IPS-15b (cell line): ENCODE results near the gene PRDM16.

Experiments
- H3K27me3 ChIP-seq: one replicate; pipeline ENCODE4 v1.6.1; 2013; ENCODE audit warnings: low read length; ENCODE audit not compliant: control insufficient read depth, insufficient read depth
- H3K36me3 ChIP-seq: one replicate; pipeline ENCODE4 v1.6.1; 2013; ENCODE audit warnings: low read length; ENCODE audit not compliant: control insufficient read depth, insufficient read depth
- H3K4me1 ChIP-seq: one replicate; pipeline ENCODE4 v1.6.1; 2013; ENCODE audit warnings: mild to moderate bottlenecking, low read length; ENCODE audit not compliant: control insufficient read depth, insufficient read depth
- H3K4me3 ChIP-seq: one replicate; pipeline ENCODE4 v1.5.1; 2013; ENCODE audit warnings: low read depth, low read length
- H3K9ac ChIP-seq: one replicate; pipeline ENCODE4 v1.6.1; 2013; ENCODE audit warnings: low read depth, mild to moderate bottlenecking, low read length
- H3K9me3 ChIP-seq: one replicate; pipeline ENCODE4 v1.6.1; 2013; ENCODE audit warnings: mild to moderate bottlenecking, low read length; ENCODE audit not compliant: control insufficient read depth, insufficient read depth

PRDM16 gene

GRCh38 chr1:3027611-3028371 lies 41.2 kb upstream of the PRDM16 start:
- no peak overlapping the region for H3K4me3 ChIP-seq
- no peaks in the 10 kb centered on the region for H3K9me3 ChIP-seq
- H3K27me3 ChIP-seq = no peaks in the 10 kb centered on the region
- H3K36me3 ChIP-seq = no peaks in the 10 kb centered on the region
- no peaks in the 10 kb centered on the region for H3K4me1 ChIP-seq
- H3K9ac ChIP-seq = no peak overlapping the region

DNA sequence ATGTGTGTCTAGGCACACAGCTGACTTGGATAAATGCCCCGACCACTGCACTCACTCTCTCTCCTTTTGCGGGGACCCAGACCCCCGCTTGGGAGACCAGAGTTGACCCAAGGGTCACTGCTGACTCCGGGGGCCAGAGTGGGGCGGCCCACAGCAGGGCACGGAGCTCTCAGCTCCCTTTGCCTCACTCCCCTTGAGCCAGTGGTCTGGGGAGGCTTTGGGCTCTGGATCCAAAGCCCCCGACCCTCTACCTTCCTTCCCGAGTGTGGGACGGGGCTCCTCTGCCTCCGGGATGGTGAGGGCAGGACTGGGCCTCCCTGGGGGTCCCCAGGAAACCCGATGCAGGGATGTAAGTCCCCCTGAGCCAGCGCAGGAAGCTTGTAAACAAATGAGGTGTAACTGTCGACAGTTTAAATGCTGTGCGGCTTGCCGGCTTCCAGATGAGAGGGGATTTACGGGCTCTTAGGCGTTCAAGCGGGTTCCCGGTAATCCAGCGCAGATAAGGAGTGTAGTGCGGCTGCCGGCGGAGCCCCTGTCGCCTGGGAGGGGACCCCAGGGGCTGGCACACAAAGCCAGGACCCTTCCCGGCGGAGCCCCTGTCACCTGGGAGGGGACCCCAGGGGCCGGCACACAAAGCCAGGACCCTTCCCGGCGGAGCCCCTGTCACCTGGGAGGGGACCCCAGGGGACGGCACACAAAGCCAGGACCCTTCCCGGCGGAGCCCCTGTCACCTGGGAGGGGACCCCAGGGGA lies 40.3 kb upstream of the PRDM16 start:
- no peak overlapping the region for H3K4me3 ChIP-seq
- no peak overlapping the region for H3K9ac ChIP-seq
- no peaks in the 10 kb centered on the region for H3K4me1 ChIP-seq
- no peaks in the 10 kb centered on the region for H3K9me3 ChIP-seq
- no peaks in the 10 kb centered on the region for H3K27me3 ChIP-seq
- H3K36me3 ChIP-seq = no peaks in the 10 kb centered on the region

- H3K9me3 ChIP-seq = no peaks in the 10 kb centered on the region
- H3K27me3 ChIP-seq = no peaks in the 10 kb centered on the region
- no peak overlapping the region for H3K4me3 ChIP-seq
- no peaks in the 10 kb centered on the region for H3K36me3 ChIP-seq
- H3K4me1 ChIP-seq = no peaks in the 10 kb centered on the region
- no peak overlapping the region for H3K9ac ChIP-seq
Measured at GRCh38 chr1:3029481-3029961, 39.5 kb upstream of the PRDM16 start.

- no peak overlapping the region for H3K9ac ChIP-seq
- no peaks in the 10 kb centered on the region for H3K9me3 ChIP-seq
- no peak overlapping the region for H3K4me3 ChIP-seq
- H3K27me3 ChIP-seq = no peaks in the 10 kb centered on the region
- no peaks in the 10 kb centered on the region for H3K4me1 ChIP-seq
- no peaks in the 10 kb centered on the region for H3K36me3 ChIP-seq
Measured at GRCh38 chr1:3029991-3030662, 38.9 kb upstream of the PRDM16 start.

DNA sequence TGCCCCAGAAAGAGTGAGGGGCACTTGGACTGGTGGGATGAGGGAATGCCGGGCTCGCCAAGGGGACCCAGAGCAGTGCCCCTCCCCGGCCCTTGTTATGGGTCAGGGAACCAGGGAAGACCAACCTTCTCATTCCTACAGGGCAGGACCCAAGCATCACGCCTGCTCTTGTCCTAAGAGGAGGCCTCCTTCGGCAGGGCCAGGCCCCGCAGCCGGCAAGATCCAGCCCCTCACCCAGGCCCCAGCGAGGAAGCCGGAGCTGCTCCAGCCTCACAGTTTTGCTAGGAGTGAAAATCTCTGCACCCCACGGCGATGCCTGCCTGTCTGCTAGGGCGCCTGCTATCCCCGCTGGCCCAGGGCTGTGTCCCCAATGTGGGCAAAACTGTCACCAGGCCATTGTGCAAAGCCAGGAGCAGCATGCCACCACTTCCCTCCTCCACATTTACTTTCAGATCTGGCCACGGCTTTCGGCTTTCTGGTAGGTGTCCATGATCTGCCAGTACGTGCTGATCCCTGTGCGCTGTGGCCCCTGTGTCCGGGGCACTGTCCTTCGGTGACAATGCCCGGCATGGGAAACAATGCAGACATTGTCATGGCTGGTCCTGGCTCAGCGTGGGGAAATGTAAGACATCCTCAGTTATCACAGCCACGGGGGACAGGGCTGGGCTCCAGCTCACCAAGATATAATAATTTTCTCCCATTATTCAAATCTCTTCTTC lies 38.2 kb upstream of the PRDM16 start:
- H3K27me3 ChIP-seq = no peaks in the 10 kb centered on the region
- H3K9ac ChIP-seq = no peak overlapping the region
- H3K4me3 ChIP-seq = no peak overlapping the region
- no peaks in the 10 kb centered on the region for H3K9me3 ChIP-seq
- H3K36me3 ChIP-seq = no peaks in the 10 kb centered on the region
- no peaks in the 10 kb centered on the region for H3K4me1 ChIP-seq

- Histone ChIP-seq H3K36me3 (no peaks in the 10 kb centered on the region), H3K9me3 (no peaks in the 10 kb centered on the region), H3K9ac (no peak overlapping the region), H3K4me1 (no peaks in the 10 kb centered on the region), H3K27me3 (no peaks in the 10 kb centered on the region), H3K4me3 (no peak overlapping the region)
Measured at GRCh38 chr1:3031401-3032221, 37.4 kb upstream of the PRDM16 start.

GRCh38 chr1:3032371-3033039 lies 36.5 kb upstream of the PRDM16 start:
- Histone ChIP-seq H3K4me3 (no peak overlapping the region), H3K9ac (no peak overlapping the region), H3K36me3 (no peaks in the 10 kb centered on the region), H3K4me1 (no peaks in the 10 kb centered on the region), H3K9me3 (no peaks in the 10 kb centered on the region), H3K27me3 (no peaks in the 10 kb centered on the region)

DNA sequence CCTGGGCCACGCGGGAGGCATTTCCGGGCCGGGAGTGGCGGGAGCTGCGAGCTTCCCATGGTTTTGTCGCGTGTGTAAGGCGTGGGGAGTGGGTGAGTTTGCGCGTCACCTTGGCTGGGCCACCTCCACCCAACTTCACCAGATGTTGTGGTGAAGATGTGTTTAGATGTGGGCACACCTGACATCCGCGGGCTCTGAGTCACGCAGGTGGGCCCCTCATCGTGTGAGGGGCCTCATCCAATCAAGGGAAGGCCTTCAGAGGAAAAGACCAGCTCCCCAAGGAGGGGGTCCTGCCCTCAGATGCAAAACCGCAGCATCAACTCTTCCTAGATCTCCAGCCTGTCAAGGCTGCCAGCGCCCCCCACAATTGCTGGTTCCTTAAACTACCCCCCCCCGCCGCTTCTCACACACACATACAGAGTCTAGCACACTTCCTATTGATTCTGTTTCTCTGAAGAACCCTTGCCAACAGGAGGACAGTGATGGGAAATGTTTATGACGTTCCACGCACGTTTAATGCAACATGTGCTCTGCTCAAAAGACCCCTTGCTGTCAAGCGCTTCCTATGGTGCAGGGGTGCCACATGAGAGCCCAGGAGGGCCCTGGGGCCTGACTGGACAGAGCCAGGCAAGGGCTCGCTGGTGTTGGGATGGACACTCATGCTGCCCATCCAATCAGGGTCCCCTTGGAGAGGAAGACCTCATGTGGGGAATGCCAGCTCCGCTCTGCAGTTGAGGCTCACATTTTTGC lies 35.8 kb upstream of the PRDM16 start:
- Histone ChIP-seq H3K9ac (no peak overlapping the region), H3K4me1 (no peaks in the 10 kb centered on the region), H3K4me3 (no peak overlapping the region), H3K36me3 (no peaks in the 10 kb centered on the region), H3K9me3 (no peaks in the 10 kb centered on the region), H3K27me3 (no peaks in the 10 kb centered on the region)

GRCh38 chr1:3033790-3034090 lies 35.3 kb upstream of the PRDM16 start:
- Histone ChIP-seq H3K9me3 (no peaks in the 10 kb centered on the region), H3K4me1 (no peaks in the 10 kb centered on the region), H3K36me3 (no peaks in the 10 kb centered on the region), H3K27me3 (no peaks in the 10 kb centered on the region), H3K4me3 (no peak overlapping the region), H3K9ac (no peak overlapping the region)

DNA sequence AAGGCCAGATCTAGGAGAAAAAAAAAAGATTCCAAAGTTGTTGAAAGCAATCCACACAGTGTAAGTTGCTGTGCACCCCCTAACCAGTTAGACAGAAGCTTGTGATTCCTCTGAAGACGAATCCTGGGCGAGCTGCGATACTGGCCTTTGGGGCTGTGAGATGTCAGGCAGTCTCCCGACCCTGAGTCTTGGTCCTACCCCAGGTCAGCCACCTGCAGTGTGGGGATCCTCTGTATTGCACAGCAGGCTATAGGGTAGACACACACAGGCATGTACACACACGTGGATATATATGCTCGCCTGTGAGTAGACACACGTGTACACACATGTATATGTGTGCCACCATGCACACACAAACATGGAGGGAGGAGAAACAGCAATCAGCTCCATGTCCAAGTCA lies 34.8 kb upstream of the PRDM16 start:
- H3K4me1 ChIP-seq = no peaks in the 10 kb centered on the region
- no peaks in the 10 kb centered on the region for H3K36me3 ChIP-seq
- no peak overlapping the region for H3K4me3 ChIP-seq
- no peaks in the 10 kb centered on the region for H3K27me3 ChIP-seq
- H3K9me3 ChIP-seq = no peaks in the 10 kb centered on the region
- H3K9ac ChIP-seq = no peak overlapping the region
